ENCODE data around the gene TRIM69.
"Not testable (repeated sequence)": the region's sequence is repeated elsewhere in the genome, so short reads cannot be mapped to it uniquely, and the experiment has no call there.

DNA sequence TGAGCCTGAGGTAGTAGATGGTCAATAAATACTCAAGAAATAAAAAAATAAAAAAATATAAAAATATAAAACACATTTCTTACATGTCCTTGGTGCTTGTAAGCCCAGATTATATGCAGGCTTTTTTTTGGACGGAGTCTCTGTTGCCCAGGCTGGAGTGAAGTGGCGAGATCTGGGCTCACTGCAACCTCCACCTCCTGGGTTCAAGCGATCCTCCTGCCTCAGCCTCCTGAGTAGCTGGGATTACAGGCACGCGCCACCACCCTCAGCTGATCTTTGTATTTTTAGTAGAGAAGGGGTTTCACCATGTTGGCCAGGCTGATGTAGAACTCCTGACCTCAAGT is 8.1 kb upstream of the TRIM69 start:
- TF ChIP-seq, protein P1, sequence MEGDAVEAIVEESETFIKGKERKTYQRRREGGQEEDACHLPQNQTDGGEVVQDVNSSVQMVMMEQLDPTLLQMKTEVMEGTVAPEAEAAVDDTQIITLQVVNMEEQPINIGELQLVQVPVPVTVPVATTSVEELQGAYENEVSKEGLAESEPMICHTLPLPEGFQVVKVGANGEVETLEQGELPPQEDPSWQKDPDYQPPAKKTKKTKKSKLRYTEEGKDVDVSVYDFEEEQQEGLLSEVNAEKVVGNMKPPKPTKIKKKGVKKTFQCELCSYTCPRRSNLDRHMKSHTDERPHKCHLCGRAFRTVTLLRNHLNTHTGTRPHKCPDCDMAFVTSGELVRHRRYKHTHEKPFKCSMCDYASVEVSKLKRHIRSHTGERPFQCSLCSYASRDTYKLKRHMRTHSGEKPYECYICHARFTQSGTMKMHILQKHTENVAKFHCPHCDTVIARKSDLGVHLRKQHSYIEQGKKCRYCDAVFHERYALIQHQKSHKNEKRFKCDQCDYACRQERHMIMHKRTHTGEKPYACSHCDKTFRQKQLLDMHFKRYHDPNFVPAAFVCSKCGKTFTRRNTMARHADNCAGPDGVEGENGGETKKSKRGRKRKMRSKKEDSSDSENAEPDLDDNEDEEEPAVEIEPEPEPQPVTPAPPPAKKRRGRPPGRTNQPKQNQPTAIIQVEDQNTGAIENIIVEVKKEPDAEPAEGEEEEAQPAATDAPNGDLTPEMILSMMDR (conservative IDR thresholded peaks at IDR 0.05 in 1 of 2, IDR thresholded peaks at IDR 0.05 in 1 of 2; ENCODE audit: low read depth in 1 of 2, low read length in 2 of 2), result not testable (repeated sequence)
- TF ChIP-seq EZH2 (IDR thresholded peaks at IDR 0.05; ENCODE audit: low read length, missing control alignments), result not testable (repeated sequence)

Measured in fibroblast of lung (primary cell).